HG02970 (cell line): ENCODE data around the gene TRIM24.
"Not testable (repeated sequence)": the region's sequence is repeated elsewhere in the genome, so short reads cannot be mapped to it uniquely, and the experiment has no call there.

Experiments
- ATAC-seq: cut with Tn5 transposase; IDR thresholded peaks from one replicate; pipeline ENCODE4 v1.9.1; 2021; ENCODE audit warnings: mild to moderate bottlenecking, moderate library complexity, moderate number of reproducible peaks; ENCODE audit not compliant: unreplicated experiment, low FRiP score

Gene TRIM24

GRCh38 chr7:138459413-138460175 lies 465 bp upstream of the TRIM24 start:
- ATAC-seq = peak; percentile 76

DNA sequence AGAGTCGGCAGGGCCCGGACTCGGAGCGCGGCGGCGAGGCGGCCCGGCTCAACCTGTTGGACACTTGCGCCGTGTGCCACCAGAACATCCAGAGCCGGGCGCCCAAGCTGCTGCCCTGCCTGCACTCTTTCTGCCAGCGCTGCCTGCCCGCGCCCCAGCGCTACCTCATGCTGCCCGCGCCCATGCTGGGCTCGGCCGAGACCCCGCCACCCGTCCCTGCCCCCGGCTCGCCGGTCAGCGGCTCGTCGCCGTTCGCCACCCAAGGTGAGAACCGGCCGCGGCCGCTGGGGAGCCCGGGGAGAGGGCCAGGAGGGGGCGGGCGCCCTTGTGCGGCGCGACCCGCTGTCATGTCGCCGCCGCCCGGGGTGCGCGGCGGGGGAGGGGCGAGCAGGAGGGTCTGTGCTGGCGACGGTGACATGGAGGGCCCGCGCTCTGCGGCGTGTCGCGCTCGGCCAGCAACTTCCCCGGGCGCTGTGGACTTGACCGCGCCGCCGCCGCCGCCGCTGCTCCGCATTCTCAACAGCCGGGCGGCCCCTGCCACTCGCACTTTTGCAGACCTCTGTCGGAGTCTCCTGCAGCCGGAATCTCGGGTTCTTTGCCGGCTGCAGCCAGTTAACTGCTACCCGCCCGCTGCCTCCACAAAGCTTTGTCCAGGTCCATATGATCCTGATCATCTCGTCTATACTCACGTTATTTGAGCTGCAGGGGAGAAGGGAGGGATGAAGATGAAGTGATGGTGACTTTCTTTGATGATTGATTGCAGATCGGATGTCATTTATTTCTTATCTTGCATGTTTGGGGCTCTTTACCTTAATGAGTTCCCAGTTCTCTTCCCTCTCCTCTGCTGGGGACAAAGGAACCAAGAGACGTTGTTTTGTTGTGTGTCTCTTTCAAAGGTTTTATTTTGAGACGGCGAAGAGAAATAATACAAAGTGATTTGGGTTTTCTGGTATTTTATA lies 869 bp downstream of the TRIM24 start:
- ATAC-seq = peak; percentile 42

GRCh38 chr7:138463291-138463618 lies 3.2 kb downstream of the TRIM24 start:
- not testable (repeated sequence) for ATAC-seq

DNA sequence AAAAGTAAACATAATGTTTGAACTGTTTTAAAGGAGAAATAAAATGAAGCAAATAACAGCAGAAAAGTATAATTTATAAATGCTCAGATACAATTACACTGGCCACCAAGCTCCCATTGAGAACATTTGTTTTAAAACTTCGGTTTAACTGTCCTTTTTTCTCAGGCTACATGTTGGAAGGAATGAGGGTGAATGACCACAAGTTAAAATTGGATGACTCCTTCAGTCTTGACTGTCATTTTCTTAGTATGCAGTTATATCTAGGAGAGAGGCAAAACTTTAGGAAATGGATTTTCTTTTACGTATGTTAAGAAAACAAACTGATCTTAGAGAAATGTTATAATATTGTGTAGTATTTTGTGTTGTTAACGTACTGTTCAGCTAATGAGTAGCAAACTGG lies 5.0 kb downstream of the TRIM24 start:
- ATAC-seq = no peak

DNA sequence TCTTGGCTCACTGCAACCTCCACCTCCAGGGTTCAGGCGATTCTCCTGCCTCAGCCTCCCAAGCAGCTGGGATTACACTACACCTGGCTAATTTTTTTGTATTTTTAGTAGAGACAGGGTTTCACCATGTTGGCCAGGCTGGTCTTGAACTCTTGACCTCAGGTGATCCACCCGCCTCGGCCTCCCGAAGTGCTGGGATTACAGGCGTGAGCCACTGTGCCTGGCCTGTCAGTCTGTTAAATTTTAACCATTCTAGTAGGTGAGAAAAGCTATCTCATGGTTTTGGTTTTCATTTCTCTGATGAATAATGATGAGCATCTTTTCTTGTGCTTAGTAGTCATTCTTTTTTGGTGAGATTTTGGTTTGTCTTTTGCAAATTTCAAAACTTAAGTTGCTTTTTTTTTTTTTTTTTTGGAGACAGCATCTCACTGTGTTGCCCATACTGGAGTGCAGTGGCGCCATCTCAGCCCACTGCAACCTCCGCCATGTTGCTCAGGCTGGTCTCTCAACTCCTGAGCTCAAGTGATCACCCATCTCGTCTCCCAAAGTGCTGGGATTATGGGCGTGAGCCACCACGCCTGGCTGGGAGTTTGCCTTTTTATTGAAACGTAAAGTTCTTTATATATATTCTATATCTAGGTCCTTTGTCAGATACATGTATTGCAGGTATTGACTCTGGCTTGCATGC lies 6.2 kb downstream of the TRIM24 start:
- peak; percentile 80 for ATAC-seq

- ATAC-seq = no peak
Observed at GRCh38 chr7:138468244-138469123, 8.4 kb downstream of the TRIM24 start.

- no peak for ATAC-seq
Observed at GRCh38 chr7:138470391-138471157, 10.5 kb downstream of the TRIM24 start.

DNA sequence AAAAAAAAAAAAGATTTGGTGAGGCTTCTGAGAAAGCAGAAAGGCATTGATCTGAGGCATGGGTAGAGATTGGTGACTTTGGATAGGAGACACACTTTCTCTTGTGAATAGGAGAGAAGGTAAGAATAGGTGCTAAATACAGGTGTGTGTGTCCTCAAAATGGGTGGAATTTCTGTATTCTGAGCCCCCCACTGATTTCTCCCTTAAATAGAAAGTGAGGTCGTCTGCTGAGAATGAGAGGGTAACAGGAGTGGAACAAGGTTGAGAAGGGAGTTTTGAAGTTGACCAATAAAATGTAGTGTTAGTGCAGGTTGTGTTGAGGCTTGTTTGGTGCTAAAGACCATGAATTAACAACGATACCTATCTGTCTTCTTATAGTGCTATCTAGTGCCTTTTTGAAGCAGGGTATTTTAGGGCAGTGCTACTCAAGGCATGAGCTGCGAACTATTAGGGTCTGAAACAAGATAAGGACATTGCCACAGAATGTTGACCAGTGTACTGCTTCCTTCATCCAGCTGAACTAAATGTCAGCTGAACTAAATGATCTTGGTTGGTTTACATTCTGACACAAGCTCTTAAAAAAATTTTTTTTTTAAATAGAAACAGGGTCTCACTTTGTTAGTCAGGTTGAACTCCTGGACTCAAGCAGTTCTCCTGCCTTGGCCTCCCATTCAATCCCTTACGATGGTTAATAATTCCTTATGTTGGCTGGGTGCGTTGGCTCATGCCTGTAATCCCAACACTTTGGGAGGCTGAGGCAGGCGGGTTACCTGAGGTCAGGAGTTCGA lies 12.4 kb downstream of the TRIM24 start:
- no peak for ATAC-seq

DNA sequence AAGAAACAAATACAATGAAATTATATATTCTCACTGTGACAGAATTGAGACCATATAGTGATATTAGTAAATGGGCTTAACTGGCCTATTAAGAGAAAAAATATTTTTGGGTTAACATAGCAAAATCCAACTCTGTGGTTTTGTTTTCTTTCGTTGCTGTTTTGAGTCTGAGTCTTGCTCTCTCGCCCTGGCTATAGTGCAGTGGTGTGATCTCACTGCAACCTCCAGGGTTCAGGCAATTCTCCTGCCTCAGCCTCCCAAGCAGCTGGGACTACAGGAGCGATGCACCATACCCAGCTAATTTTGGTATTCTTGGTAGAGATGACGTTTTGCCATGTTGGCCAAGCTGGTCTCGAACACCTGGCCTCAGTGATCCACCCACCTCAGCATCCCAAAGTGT lies 15.3 kb downstream of the TRIM24 start:
- no peak for ATAC-seq

- no peak for ATAC-seq
Observed at GRCh38 chr7:138477081-138477578, 17.1 kb downstream of the TRIM24 start.

DNA sequence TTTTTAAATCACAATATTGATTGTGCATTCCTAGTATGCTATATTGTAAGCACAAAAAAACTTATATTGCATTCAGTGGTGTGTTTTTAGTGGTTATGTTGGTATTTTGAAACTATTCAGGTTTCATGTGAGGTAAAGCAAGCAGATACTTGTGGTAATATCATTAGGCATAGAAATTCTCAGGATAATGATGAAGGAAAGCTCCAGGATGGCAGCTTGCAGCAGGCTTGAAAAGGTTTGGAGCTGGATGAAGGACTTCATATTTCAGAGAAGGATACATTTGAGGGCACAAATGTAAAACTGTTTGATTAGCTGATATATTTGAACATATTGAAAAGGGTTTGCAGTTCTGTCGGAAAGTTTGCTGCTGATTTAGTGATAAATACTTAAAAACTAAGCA lies 17.5 kb downstream of the TRIM24 start:
- ATAC-seq = no peak

DNA sequence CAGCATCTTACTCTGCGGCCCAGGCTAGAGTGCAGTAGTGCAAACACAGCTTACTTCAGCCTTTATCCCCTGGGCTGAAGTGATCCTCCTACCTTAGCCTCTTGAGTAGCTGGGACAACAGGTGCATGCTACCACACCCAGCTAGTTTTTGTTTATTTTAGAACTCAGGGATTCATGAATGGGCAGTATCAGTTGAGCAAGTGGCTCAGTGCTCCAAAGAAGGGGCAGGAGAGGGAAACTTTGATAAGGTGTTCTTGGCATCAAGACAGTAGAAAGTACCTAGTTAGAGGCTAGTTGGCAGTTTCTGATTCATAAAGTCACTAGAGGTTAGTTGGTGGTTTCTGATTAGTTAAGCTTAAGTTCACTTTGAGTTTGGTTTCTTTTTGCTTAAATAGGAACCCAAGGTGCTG lies 18.4 kb downstream of the TRIM24 start:
- ATAC-seq = peak; percentile 51

DNA sequence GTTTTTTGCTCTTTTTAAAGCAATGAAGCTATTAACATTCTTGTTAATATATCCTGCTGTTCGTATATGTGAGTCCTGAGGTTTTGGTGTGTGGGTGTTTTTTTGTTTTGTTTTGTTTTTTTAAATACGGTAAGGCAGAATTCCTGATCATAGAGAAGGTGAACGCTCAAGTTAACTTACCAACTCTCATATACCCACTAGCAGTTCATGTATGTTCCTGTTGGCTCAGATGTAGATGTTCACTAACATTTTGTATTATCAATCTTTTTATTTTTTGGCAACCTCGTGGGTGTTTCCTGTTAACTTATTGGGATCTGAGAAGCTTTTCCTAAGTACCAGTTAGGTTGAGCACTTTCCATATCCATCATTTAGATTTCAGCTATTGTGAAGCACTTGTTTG lies 20.5 kb downstream of the TRIM24 start:
- no peak for ATAC-seq

GRCh38 chr7:138481447-138482380 lies 21.7 kb downstream of the TRIM24 start:
- no peak for ATAC-seq

DNA sequence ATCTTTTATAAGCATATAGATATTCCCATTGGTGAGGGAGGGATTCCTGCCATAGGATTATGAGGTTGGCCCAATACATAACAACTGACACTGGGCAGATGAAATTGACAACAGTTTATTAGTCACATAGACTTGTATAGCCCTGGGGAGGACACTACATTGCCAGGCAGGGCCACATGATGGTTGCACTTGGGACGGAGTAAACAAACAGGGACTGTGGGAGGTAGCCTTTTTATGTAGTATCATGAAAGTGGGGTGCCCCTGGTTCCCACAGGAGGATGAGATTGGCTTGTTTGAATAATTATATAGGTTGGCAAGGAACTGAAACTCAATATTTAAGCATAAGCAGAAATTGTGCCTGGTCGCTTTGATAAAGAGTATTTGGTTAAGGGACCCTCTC lies 23.5 kb downstream of the TRIM24 start:
- no peak for ATAC-seq

DNA sequence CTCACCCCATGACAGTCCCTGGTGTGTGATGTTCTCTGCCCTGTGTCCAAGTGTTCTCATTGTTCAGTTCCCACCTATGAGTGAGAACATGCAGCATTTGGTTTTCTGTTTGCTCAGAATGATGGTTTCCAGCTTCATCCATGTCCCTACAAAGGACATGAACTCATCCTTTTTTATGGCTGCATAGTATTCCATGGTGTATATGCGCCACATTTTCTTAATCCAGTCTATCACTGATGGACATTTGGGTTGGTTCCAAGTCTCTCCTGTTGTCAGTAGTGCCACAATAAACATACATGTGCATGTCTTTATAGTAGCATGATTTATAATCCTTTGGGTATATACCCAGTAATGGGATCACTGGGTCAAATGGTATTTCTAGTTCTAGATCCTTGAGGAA lies 25.4 kb downstream of the TRIM24 start:
- ATAC-seq = not testable (repeated sequence)

- ATAC-seq = not testable (repeated sequence)
Observed at GRCh38 chr7:138489139-138489538, 29.1 kb downstream of the TRIM24 start.
